Right cardiac atrium (tissue), 5 donors: ENCODE data around the gene RAVER2. TPM values are rescaled to one million over a fixed set of nuclear protein-coding genes. Genes with fewer than 3 reads are reported as not detected.
"Not testable (repeated sequence)": the region's sequence is repeated elsewhere in the genome, so short reads cannot be mapped to it uniquely, and the experiment has no call there.

Experiments used
- ATAC-seq, 2 donors: fragments of 200-7000 bp; cut with Tn5 transposase; one replicate each; pipeline versions ENCODE4 v1.8.0 to v1.9.1; 2020; ENCODE audit warnings: moderate library complexity in 2 of 2, mild to moderate bottlenecking in 1 of 2
- DNase-seq, 3 donors: peaks; one replicate each; pipeline ENCODE4 v3.0.0-alpha.2; 2020
- H3K27ac ChIP-seq: one replicate; pipeline ENCODE4 v1.5.1; 2013; ENCODE audit warnings: mild to moderate bottlenecking, low read length, control low read depth, moderate library complexity
- H3K27me3 ChIP-seq: one replicate; pipeline ENCODE4 v1.6.1; 2013; ENCODE audit not compliant: control insufficient read depth, insufficient read depth
- H3K4me1 ChIP-seq: one replicate; pipeline ENCODE4 v1.6.1; 2013; ENCODE audit warnings: low read length; ENCODE audit not compliant: control insufficient read depth, insufficient read depth
- H3K4me3 ChIP-seq: one replicate; pipeline ENCODE4 v1.5.1; 2013; ENCODE audit warnings: low read length, control low read depth
- H3K9me3 ChIP-seq: one replicate; pipeline ENCODE4 v1.6.1; 2013; ENCODE audit warnings: low read length; ENCODE audit not compliant: control insufficient read depth
- WGBS: extraction: QIAGEN DNeasy Blood & Tissue Kit; methylation state at CpG from one replicate; pipeline ENCODE4 v1.1.7; 2013; 5-methylcytosine and 5-hydroxymethylcytosine counted together
- intact Hi-C, 4 donors: fragments of 100-400 bp; cut with DNase I; formaldehyde crosslinking; loops; one replicate each; pipeline versions ENCODE4 v1.11.0 to v1.14.0; 2022 to 2023
- polyA plus RNA-seq: library from polyadenylated mRNA; stranded (reverse); fragments of 200-250 nt; gene quantifications from one replicate; pipeline ENCODE4 v1.2.3, GENCODE V29; 2013
- total RNA-seq, 4 donors: library from RNA; stranded (reverse); fragmentation: NEBNext Ultra II Directional; extraction: Animal tissue kit (Norgen Biotek cat#: 25700); gene quantifications; one replicate each; pipeline ENCODE4 v1.2.1, GENCODE V29; 2021
- donor health status: healthy with polysubstance abuse.
- donor health status: DM: no; HTN: yes; CAD: no.
- donor health status: DM: no; HTN: no; CAD: no.
- donor health status: DM: no; HTN: yes; CAD: no; lungs with severe emphysema.
- donor health status: DM: yes; HTN: yes; CAD: no.

RAVER2 gene
- total and polyA plus RNA-seq, 5 donors = 15.9 to 28.5 (median 24.2) TPM

DNA sequence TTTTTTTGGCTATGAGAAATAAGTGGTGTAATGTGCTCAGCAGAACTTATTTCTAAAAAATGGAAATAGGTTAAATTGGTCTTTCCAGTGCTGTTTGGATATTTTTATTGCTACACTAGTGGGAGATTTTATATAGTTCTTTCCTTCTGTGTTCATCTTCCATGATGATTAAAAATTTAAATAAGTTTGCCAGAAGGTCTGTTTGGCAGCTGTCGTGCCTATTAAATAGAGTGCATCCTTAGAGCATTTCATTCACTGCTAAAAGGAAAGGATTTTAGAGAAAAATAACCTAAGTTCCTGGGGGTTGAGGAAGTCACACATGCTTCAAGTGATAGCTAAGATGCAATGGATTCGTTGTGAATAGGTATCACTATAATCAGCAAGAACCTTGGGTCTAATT, 29.7 kb upstream of the RAVER2 start:
- Histone ChIP-seq H3K4me1 (no peaks in the 10 kb centered on the region), H3K4me3 (no peak overlapping the region), H3K9me3 (no peaks in the 10 kb centered on the region), H3K27ac (no peak overlapping the region), H3K27me3 (no peaks in the 10 kb centered on the region)
- WGBS = 57% methylated on average over 2 of the region's 2 CpGs
- ATAC-seq (no peak), DNase-seq (no peak)
- intact Hi-C loops = no loop called here

- Histone ChIP-seq H3K4me1 (no peaks in the 10 kb centered on the region), H3K4me3 (no peak overlapping the region), H3K27ac (no peak overlapping the region), H3K9me3 (no peaks in the 10 kb centered on the region), H3K27me3 (no peaks in the 10 kb centered on the region)
- no peak for DNase-seq
- no peak for ATAC-seq
- intact Hi-C loops = no loop called here
- WGBS = 59% methylated on average over 2 of the region's 2 CpGs
These were observed 23.7 kb upstream of the RAVER2 start for GRCh38 chr1:64721135-64721534.

DNA sequence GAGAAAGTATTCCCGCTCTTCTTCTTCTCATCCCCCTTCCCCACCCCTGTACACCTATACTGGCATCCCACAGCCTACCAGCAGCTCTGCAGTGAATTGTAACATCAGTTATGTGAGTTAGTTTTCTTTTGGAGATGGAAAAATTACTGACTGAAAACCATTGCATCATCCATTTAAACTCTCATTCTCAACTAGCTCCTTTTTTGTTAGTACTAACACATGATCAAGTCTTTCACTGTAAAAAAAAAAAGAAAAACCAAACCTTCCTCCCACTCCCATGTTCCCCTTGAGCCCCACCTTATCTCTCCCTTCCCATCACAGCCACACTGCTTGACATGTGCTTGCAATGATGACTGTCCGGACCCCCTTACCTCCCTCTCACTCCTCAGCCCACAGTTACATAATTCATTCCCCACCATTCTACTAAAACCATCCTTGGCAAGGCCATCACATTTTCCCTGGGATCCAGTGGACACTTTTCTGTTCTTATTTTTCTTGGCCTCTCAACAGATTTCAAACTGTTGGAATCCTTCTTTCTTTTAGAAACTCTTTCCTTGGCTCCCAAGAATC, 23.2 kb upstream of the RAVER2 start:
- H3K9me3 ChIP-seq = no peaks in the 10 kb centered on the region
- H3K27me3 ChIP-seq = no peaks in the 10 kb centered on the region
- no peak overlapping the region for H3K27ac ChIP-seq
- DNase-seq = no peak
- ATAC-seq = no peak
- H3K4me3 ChIP-seq = no peak overlapping the region
- WGBS = 63% methylated on average over 2 of the region's 2 CpGs
- intact Hi-C loops = no loop called here
- no peaks in the 10 kb centered on the region for H3K4me1 ChIP-seq

- H3K4me3 ChIP-seq = no peak overlapping the region
- no peak overlapping the region for H3K27ac ChIP-seq
- 88% methylated on average over 1 of the region's 1 CpG for WGBS
- no peak for DNase-seq
- intact Hi-C loops = no loop called here
- no peak for ATAC-seq
- H3K9me3 ChIP-seq = no peaks in the 10 kb centered on the region
- peaks cover 1% of the 10 kb centered on the region for H3K4me1 ChIP-seq
- no peaks in the 10 kb centered on the region for H3K27me3 ChIP-seq
These were observed 17.0 kb upstream of the RAVER2 start for GRCh38 chr1:64727861-64728260.

GRCh38 chr1:64733581-64734286, 11.1 kb upstream of the RAVER2 start:
- ATAC-seq (no peak), DNase-seq (no peak)
- H3K27me3 ChIP-seq = no peaks in the 10 kb centered on the region
- H3K4me3 ChIP-seq = no peak overlapping the region
- no peak overlapping the region for H3K27ac ChIP-seq
- WGBS = 73% methylated on average over 3 of the region's 3 CpGs
- intact Hi-C loops = no loop called here
- H3K9me3 ChIP-seq = no peaks in the 10 kb centered on the region
- H3K4me1 ChIP-seq = peaks cover 1% of the 10 kb centered on the region

- H3K4me3 ChIP-seq = no peak overlapping the region
- no peaks in the 10 kb centered on the region for H3K27me3 ChIP-seq
- 58% methylated on average over 3 of the region's 3 CpGs for WGBS
- H3K4me1 ChIP-seq = peaks cover 1% of the 10 kb centered on the region
- no peak for ATAC-seq
- no peak for DNase-seq
- no peak overlapping the region for H3K27ac ChIP-seq
- H3K9me3 ChIP-seq = no peaks in the 10 kb centered on the region
- intact Hi-C loops = no loop called here
These were observed 10.6 kb upstream of the RAVER2 start for GRCh38 chr1:64734287-64734652.

DNA sequence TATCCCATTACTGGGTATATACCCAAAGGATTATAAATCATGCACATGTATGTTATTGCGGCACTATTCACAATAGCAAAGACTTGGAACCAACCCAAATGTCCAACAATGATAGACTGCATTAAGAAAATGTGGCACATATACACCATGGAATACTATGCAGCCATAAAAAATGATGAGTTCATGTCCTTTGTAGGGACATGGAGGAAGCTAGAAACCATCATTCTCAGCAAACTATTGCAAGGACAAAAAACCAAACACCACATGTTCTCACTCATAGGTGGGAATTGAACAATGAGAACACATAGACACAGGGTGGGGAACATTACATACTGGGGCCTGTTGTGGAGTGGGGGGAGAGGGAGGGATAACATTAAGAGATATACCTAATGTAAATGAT, 4.2 kb upstream of the RAVER2 start:
- not testable (repeated sequence) for ATAC-seq, H3K4me3 ChIP-seq, DNase-seq, H3K27me3 ChIP-seq, H3K27ac ChIP-seq, H3K9me3 ChIP-seq, H3K4me1 ChIP-seq
- intact Hi-C loops = loop anchor here in 1 of 4 donors (10.0 kb wide), 2 partner anchors 84 to 224 kb away; partner anchors contain the start of gene JAK1
- 99% methylated on average over 1 of the region's 1 CpG for WGBS

GRCh38 chr1:64743954-64744491, 852 bp upstream of the RAVER2 start:
- peak in 2 of 3 donors; percentile 10 to 56 for DNase-seq
- intact Hi-C loops = loop anchor here in 1 of 4 donors (10.0 kb wide), 2 partner anchors 81 to 221 kb away; partner anchors contain the start of gene JAK1

DNA sequence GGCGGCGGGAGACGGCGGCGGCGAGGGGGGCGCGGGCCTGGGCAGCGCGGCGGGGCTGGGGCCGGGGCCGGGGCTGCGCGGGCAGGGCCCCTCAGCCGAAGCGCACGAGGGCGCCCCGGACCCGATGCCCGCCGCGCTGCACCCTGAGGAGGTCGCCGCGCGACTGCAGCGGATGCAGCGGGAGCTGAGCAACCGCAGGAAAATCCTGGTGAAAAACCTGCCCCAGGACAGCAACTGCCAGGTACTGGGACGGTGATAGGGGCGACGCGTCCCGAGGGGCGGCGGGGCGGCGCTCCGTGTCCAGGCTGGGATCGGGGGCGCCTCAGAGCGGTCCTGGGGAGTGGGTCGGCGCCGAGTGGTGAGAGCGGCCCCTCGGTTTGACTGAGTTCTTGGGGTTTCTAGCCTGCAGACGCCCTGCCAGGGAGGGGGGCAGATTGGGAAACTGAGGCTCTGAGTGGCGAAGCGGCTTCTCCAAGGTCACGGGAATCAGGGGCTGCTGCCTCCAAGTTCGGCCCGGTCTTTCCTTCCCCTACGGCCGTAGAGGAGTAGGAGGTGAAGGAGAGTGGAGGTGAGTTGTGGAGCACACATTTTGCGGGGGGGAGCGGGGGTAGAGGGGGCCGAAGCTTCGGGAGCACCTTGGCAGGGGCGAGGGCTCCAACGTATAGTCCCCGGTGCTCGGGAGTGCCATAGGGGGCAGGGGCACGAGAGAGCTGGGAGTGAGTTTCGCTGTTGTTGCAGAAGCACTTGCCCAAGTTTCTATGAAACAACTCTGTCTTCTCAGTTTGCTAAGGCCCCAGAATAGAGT, 508 bp downstream of the RAVER2 start:
- ATAC-seq = peak; percentile 47 to 51
- H3K27ac ChIP-seq = peak overlapping the region; percentile 66
- no peaks in the 10 kb centered on the region for H3K4me1 ChIP-seq
- under 1% methylated on average over 67 of the region's 67 CpGs for WGBS
- H3K4me3 ChIP-seq = peak overlapping the region; percentile 90
- no peaks in the 10 kb centered on the region for H3K27me3 ChIP-seq
- intact Hi-C loops = loop anchor here in 1 of 4 donors (10.0 kb wide), 2 partner anchors 79 to 219 kb away; partner anchors contain the start of gene JAK1
- DNase-seq = peak; percentile 16 to 66 (median 60)
- H3K9me3 ChIP-seq = no peaks in the 10 kb centered on the region

More at GRCh38 chr1:64743954-64744491, 852 bp upstream of the RAVER2 start:
- no peaks in the 10 kb centered on the region for H3K4me1 ChIP-seq
- WGBS = 13% methylated on average over 4 of the region's 4 CpGs
- H3K27ac ChIP-seq = no peak overlapping the region
- H3K4me3 ChIP-seq = peak overlapping the region; percentile 90
- no peak for ATAC-seq
- H3K9me3 ChIP-seq = no peaks in the 10 kb centered on the region
- H3K27me3 ChIP-seq = no peaks in the 10 kb centered on the region

- H3K27ac ChIP-seq = no peak overlapping the region
- DNase-seq (peak in 1 of 3 donors; percentile 27), ATAC-seq (peak; percentile 69 to 70)
- intact Hi-C loops = loop anchor here in 1 of 4 donors (10.0 kb wide), 2 partner anchors 79 to 219 kb away; partner anchors contain the start of gene JAK1
- no peaks in the 10 kb centered on the region for H3K4me1 ChIP-seq
- H3K27me3 ChIP-seq = no peaks in the 10 kb centered on the region
- H3K9me3 ChIP-seq = no peaks in the 10 kb centered on the region
- WGBS = 38% methylated on average over 8 of the region's 8 CpGs
- peak overlapping the region; percentile 90 for H3K4me3 ChIP-seq
These were observed 1.4 kb downstream of the RAVER2 start for GRCh38 chr1:64745986-64746940.
